K562 (cell line): ENCODE results near the gene ERI2. TPM values are rescaled to one million over a fixed set of nuclear protein-coding genes. Genes with fewer than 3 reads are reported as not detected.

Source experiments
- ATAC-seq: fragments of 200-7000 bp; cut with Tn5 transposase; 3 replicates; pipeline ENCODE4 v1.9.1; 2020; ENCODE audit warnings: moderate library complexity
- BruUV-seq: library from RNA; stranded (reverse); fragments of 400-500 nt; replicated peaks from 2 replicates; lab custom pipeline; 2021; lab: Mats Ljungman, UMichigan
- CTCF ChIA-PET: fragments of 300-600 bp; formaldehyde crosslinking; extraction: SDS; loops from one replicate; lab custom pipeline; 2021; ENCODE audit warnings: low intra/inter-chr PET ratio; lab: Yijun Ruan, JAX
- POLR2A ChIA-PET: fragments of 300-600, 350-650 bp; sonication (Branson Sonifier 250); formaldehyde crosslinking; extraction: SDS; loops from one replicate; lab custom pipeline; 2021; ENCODE audit warnings: antibody characterized with exemption, inconsistent platforms; lab: Yijun Ruan, JAX
- DNase-seq, 4 experiments: peaks; one replicate each; pipeline versions ENCODE4 v3.0.0 to v3.0.0-alpha.2; 2011 to 2018; ENCODE audit warnings: low spot score in 3 of 4, mixed read lengths in 3 of 4; ENCODE audit errors: extremely low read depth in 1 of 4
- FAIRE-seq: peaks from 2 replicates; lab custom pipeline; 2011; peaks lifted over from hg19 to GRCh38; lab: Jason Lieb, UNC
- H2AFZ ChIP-seq: 2 replicates; pipeline ENCODE4 v1.6.0; 2011; ENCODE audit warnings: low read depth, low read length, control low read depth, inconsistent platforms
- H3K27ac ChIP-seq: fragments of 200-600 bp; 3 replicates; pipeline ENCODE4 v1.8.0; 2011; ENCODE audit warnings: low read depth, mild to moderate bottlenecking, control low read depth, inconsistent platforms, low read length, moderate library complexity, mixed read lengths; ENCODE audit errors: extremely low read depth
- H3K27me3 ChIP-seq, 2 experiments: fragments of 300-600 bp in 1 of 2; 2 replicates in 1 of 2; 3 replicates in 1 of 2; pipeline versions ENCODE4 v1.6.0 to v1.8.0; 2011; ENCODE audit warnings: inconsistent platforms in 2 of 2, low read length in 2 of 2, mild to moderate bottlenecking in 1 of 2, mixed read lengths in 1 of 2, moderate library complexity in 1 of 2; ENCODE audit not compliant: control insufficient read depth in 2 of 2, insufficient read depth in 2 of 2
- H3K36me3 ChIP-seq: fragments of 300-600 bp; 3 replicates; pipeline ENCODE4 v1.8.0; 2011; ENCODE audit warnings: mild to moderate bottlenecking, low read length, inconsistent platforms; ENCODE audit not compliant: control insufficient read depth, insufficient read depth
- H3K4me1 ChIP-seq, 2 experiments: fragments of 200-600 bp in 1 of 2; replicated peaks in 1 of 2; 2 replicates in 1 of 2; 3 replicates in 1 of 2; pipeline versions ENCODE4 v1.5.1 to v1.8.0; 2011; ENCODE audit warnings: inconsistent platforms in 2 of 2, low read length in 2 of 2, mild to moderate bottlenecking in 1 of 2, mixed read lengths in 1 of 2, moderate library complexity in 1 of 2; ENCODE audit not compliant: control insufficient read depth in 2 of 2, insufficient read depth in 2 of 2
- H3K4me2 ChIP-seq: 2 replicates; pipeline ENCODE4 v1.6.1; 2011; ENCODE audit warnings: low read length, control low read depth, inconsistent platforms, mixed read lengths; ENCODE audit not compliant: insufficient read depth
- H3K4me3 ChIP-seq: fragments of 200-600 bp; sonication (generic), shearing (Covaris generic); 2 replicates; pipeline ENCODE4 v1.5.1; 2016; ENCODE audit warnings: control low read depth, inconsistent platforms
- H3K79me2 ChIP-seq: fragments of 200-600 bp; 3 replicates; pipeline ENCODE4 v1.8.0; 2011; ENCODE audit warnings: low read length, inconsistent platforms; ENCODE audit not compliant: control insufficient read depth, insufficient read depth
- H3K9ac ChIP-seq, 2 experiments: 2 replicates each; pipeline versions ENCODE4 v1.6.0 to v1.6.1; 2011; ENCODE audit warnings: low read depth in 2 of 2, low read length in 2 of 2, control low read depth in 1 of 2, inconsistent platforms in 1 of 2, mild to moderate bottlenecking in 1 of 2, mixed read lengths in 1 of 2; ENCODE audit not compliant: insufficient read depth in 1 of 2
- H3K9me1 ChIP-seq: one replicate; pipeline ENCODE4 v1.6.0; 2011; ENCODE audit warnings: inconsistent platforms, mild to moderate bottlenecking, low read length, moderate library complexity; ENCODE audit not compliant: control insufficient read depth, insufficient read depth
- H3K9me3 ChIP-seq: replicated peaks from 2 replicates; pipeline ENCODE4 v1.5.1; 2011; ENCODE audit warnings: low read depth, low read length, inconsistent platforms; ENCODE audit not compliant: control insufficient read depth, insufficient read depth
- H4K20me1 ChIP-seq: replicated peaks from 2 replicates; pipeline ENCODE4 v1.6.1; 2011; ENCODE audit warnings: low read length, inconsistent platforms, mixed read lengths; ENCODE audit not compliant: control insufficient read depth, insufficient read depth
- ASH1L ChIP-seq: fragments of 450-650 bp; IDR thresholded peaks from 2 replicates; pipeline ENCODE4 v1.6.1; 2018; ENCODE audit warnings: borderline replicate concordance, mild to moderate bottlenecking, low read depth; ENCODE audit not compliant: partially characterized antibody
- BRCA1 ChIP-seq, 2 experiments: fragments of 450-650 bp in 1 of 2; sonication (generic) in 1 of 2; formaldehyde crosslinking in 1 of 2; IDR thresholded peaks; 2 replicates each; pipeline versions ENCODE4 v1.5.0 to v1.6.1; 2017 to 2020; ENCODE audit warnings: mild to moderate bottlenecking in 1 of 2, missing genetic modification reagents in 1 of 2
- DDX20 ChIP-seq: fragments of 450-650 bp; IDR thresholded peaks from 2 replicates; pipeline ENCODE4 v1.6.1; 2016; ENCODE audit warnings: missing genetic modification characterization, low read depth, mild to moderate bottlenecking, missing compliant biosample characterization, moderate library complexity
- DMBX1 ChIP-seq: fragments of 250-450 bp; sonication (Bioruptor Pico); IDR thresholded peaks from 2 replicates; pipeline ENCODE4 v1.8.0; 2022; ENCODE audit warnings: inconsistent platforms, mild to moderate bottlenecking, moderate library complexity, borderline replicate concordance
- HINFP ChIP-seq: fragments of 450-650 bp; conservative IDR thresholded peaks from 2 replicates; pipeline ENCODE4 v1.6.1; 2016; ENCODE audit warnings: missing genetic modification characterization, low read depth, mild to moderate bottlenecking, control low read depth, missing compliant biosample characterization
- ILK ChIP-seq: fragments of 450-650 bp; IDR thresholded peaks from 2 replicates; pipeline ENCODE4 v1.6.1; 2016; ENCODE audit warnings: missing genetic modification characterization, low read depth, mild to moderate bottlenecking, missing compliant biosample characterization, moderate library complexity, borderline replicate concordance
- NFRKB ChIP-seq: fragments of 450-650 bp; IDR thresholded peaks from 2 replicates; pipeline ENCODE4 v1.6.1; 2016; ENCODE audit warnings: low read depth
- PTTG1 ChIP-seq: fragments of 450-650 bp; IDR thresholded peaks from 2 replicates; pipeline ENCODE4 v1.6.1; 2016; ENCODE audit warnings: low read depth, mild to moderate bottlenecking, missing genetic modification characterization, missing compliant biosample characterization
- SREBF2 ChIP-seq: sonication (generic); formaldehyde crosslinking; IDR thresholded peaks from 2 replicates; pipeline ENCODE4 v1.4.0; 2020; ENCODE audit warnings: mild to moderate bottlenecking, missing genetic modification reagents
- ZBTB11 ChIP-seq, 3 experiments: fragments of 200-800 bp in 1 of 3; fragments of 250-450 bp in 1 of 3; fragments of 450-650 bp in 1 of 3; sonication (Bioruptor Pico) in 1 of 3; sonication (Bioruptor generic) in 1 of 3; formaldehyde crosslinking in 1 of 3; IDR thresholded peaks; 2 replicates each; pipeline versions ENCODE4 v1.6.1 to v1.8.0; 2016 to 2022; ENCODE audit warnings: mild to moderate bottlenecking in 2 of 3, missing genetic modification characterization in 2 of 3, missing compliant biosample characterization in 1 of 3, moderate library complexity in 1 of 3
- ZBTB2 ChIP-seq: fragments of 450-650 bp; IDR thresholded peaks from 2 replicates; pipeline ENCODE4 v1.6.1; 2016; ENCODE audit warnings: antibody characterized with exemption
- ZKSCAN1 ChIP-seq: fragments of 150-350 bp; IDR thresholded peaks from 2 replicates; pipeline ENCODE4 v1.6.1; 2016; ENCODE audit warnings: low read depth, low read length
- ZNF217 ChIP-seq: sonication (generic); formaldehyde crosslinking; IDR thresholded peaks from 2 replicates; pipeline ENCODE4 v1.8.0; 2022; ENCODE audit warnings: mild to moderate bottlenecking, missing genetic modification reagents
- ZNF24 ChIP-seq: fragments of 450-650 bp; IDR thresholded peaks from 2 replicates; pipeline ENCODE4 v1.6.1; 2016
- ZNF311 ChIP-seq: fragments of 250-450 bp; sonication (Bioruptor Pico); IDR thresholded peaks from 2 replicates; pipeline ENCODE4 v1.4.0; 2020; ENCODE audit warnings: mild to moderate bottlenecking, moderate library complexity
- WGBS: fragments of 100-300 bp; shearing (Covaris generic); methylation state at CpG from one replicate; pipeline ENCODE4 v1.1.6; 2016; ENCODE audit warnings: low coverage, mixed read lengths; ENCODE audit not compliant: insufficient coverage; ENCODE audit errors: missing lambda C conversion rate; 5-methylcytosine and 5-hydroxymethylcytosine counted together
- in situ Hi-C: fragments of 300-500 bp; cut with MboI; formaldehyde crosslinking; loops from 4 replicates; pipeline ENCODE4 v1.15.0; 2018; ENCODE audit warnings: inconsistent platforms, mixed read lengths
- intact Hi-C: fragments of 100-400 bp; cut with micrococcal nuclease; formaldehyde crosslinking; loops from 2 replicates; pipeline ENCODE4 v1.14.2; 2022
- polyA plus RNA-seq, 8 experiments: library from polyadenylated mRNA; depleted of rRNA in 4 of 8; stranded (reverse) in 5 of 8; unstranded in 3 of 8; fragments of >200 nt; fragmentation: Nextera tagmentation in 2 of 8; fragmentation: Illumina TruSeq in 1 of 8; extraction: Ambion mirVana in 2 of 8; extraction: Trizol in 1 of 8; gene quantifications; 2 replicates each; pipeline versions ENCODE4 v1.2.1 to v1.2.3, GENCODE V29; 2011 to 2014; ENCODE audit warnings: inconsistent platforms in 1 of 8, missing spikeins in 1 of 8
- total RNA-seq, 7 experiments: library from RNA; depleted of rRNA in 6 of 7; stranded (reverse); fragments of >200 nt in 6 of 7; fragmentation: Illumina TruSeq in 2 of 7; extraction: Trizol in 2 of 7; gene quantifications; 2 replicates each; pipeline versions ENCODE4 v1.2.1 to v1.2.3, GENCODE V29; 2011 to 2021; ENCODE audit warnings: low replicate concordance in 1 of 7

The ERI2 gene
- total and polyA plus RNA-seq, 9 of the 15 experiments (the other 6 are each of a cell fraction or from before 2014, with no cell fraction given) = 23.3 to 57.0 (median 48.1) TPM

GRCh38 chr16:20746461-20746860, 59.8 kb downstream of the ERI2 start:
- Histone ChIP-seq H3K36me3 (peaks cover 11% of the 10 kb centered on the region), H4K20me1 (no peaks in the 10 kb centered on the region), H3K9me3 (peaks cover 35% of the 10 kb centered on the region), H3K4me2 (peak overlapping the region; percentile 27; the same call in 1 of the 2 replicates), H3K4me1 (peaks cover 36 to 73% of the 10 kb centered on the region in 2 experiments), H3K27me3 (no peaks in the 10 kb centered on the region), H3K79me2 (peaks cover 2% of the 10 kb centered on the region; the same call in 2 of the 3 replicates), H3K9me1 (no peaks in the 10 kb centered on the region), H3K9ac (peak overlapping the region in 1 of 2 experiments; percentile 57; a peak in 2 of 4 replicates), H3K27ac (peak overlapping the region; percentile 89), H2AFZ (0 out of 2 replicates have a peak overlapping the region, but pooled peaks have one; percentile 6), H3K4me3 (no peak overlapping the region)
- POLR2A ChIA-PET = interaction anchor here (0.9 to 1.9 kb wide), 3 partner anchors 8 to 41 kb away, joined by 3 to 7 read pairs (median 3); no protein-coding TSS in a partner anchor
- in situ Hi-C loops = no loop called here
- ATAC-seq (no peak), DNase-seq (no peak), FAIRE-seq (no peak)
- intact Hi-C loops = loop anchor here (2.0 kb wide), 1 partner anchor 18 kb away; the partner anchor contains the start of gene ACSM3
- WGBS = 71% methylated on average over 3 of the region's 3 CpGs
- CTCF ChIA-PET = no interaction called here
- BruUV-seq = no TSS peak
- TF ChIP-seq ILK (0 out of 2 replicates have a peak, but pooled peaks have one; percentile 6), DMBX1 (CRISPR knock-in tag) (peak; percentile 67), PTTG1 (tag) (0 out of 2 replicates have a peak, but pooled peaks have one; percentile 14), ZBTB11 (CRISPR knock-in tag; IDR thresholded peaks at IDR 0.05) (no peak), NFRKB (peak; percentile 60; the same call in 1 of the 2 replicates), HINFP (tag) (0 out of 2 replicates have a peak, but pooled peaks have one; percentile 6), ZKSCAN1 (no peak), BRCA1 (IDR thresholded peaks at IDR 0.05) (no peak), BRCA1 (CRISPR knock-in tag; IDR thresholded peaks at IDR 0.05) (no peak), ZNF24 (no peak), ZBTB2 (no peak), ZNF217 (CRISPR knock-in tag) (no peak), SREBF2 (CRISPR knock-in tag) (no peak), ASH1L (no peak), ZNF311 (peak; percentile 13; the same call in 1 of the 2 replicates), DDX20 (tag) (no peak)
